GM18867 (cell line): Measurements from ENCODE around the gene RTN4.
"Not testable (repeated sequence)": the region's sequence is repeated elsewhere in the genome, so short reads cannot be mapped to it uniquely, and the experiment has no call there.

Experiments used
- ATAC-seq: cut with Tn5 transposase; IDR thresholded peaks from one replicate; pipeline ENCODE4 v1.9.1; 2021; ENCODE audit warnings: mild to moderate bottlenecking, moderate library complexity; ENCODE audit not compliant: unreplicated experiment

Gene RTN4

DNA sequence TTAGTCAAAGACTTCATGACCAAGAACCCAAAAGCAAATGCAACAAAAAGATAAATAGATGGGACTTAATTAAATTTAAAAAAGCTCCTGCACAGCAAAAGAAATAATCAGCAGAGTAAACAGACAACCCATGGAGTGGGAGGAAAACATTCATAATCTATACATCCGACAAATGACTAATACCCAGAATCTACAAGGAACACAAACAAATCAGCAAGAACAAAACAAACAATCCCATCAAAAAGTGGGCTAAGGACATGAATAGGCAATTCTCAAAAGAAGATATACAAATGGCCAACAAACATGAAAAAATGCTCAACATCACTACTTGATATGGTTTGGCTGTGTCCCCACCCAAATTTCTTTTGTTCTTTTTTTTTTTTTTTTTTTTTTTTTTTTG lies 25.8 kb upstream of the RTN4 start:
- not testable (repeated sequence) for ATAC-seq

GRCh38 chr2:55073000-55073983 lies 23.0 kb upstream of the RTN4 start:
- no peak for ATAC-seq

DNA sequence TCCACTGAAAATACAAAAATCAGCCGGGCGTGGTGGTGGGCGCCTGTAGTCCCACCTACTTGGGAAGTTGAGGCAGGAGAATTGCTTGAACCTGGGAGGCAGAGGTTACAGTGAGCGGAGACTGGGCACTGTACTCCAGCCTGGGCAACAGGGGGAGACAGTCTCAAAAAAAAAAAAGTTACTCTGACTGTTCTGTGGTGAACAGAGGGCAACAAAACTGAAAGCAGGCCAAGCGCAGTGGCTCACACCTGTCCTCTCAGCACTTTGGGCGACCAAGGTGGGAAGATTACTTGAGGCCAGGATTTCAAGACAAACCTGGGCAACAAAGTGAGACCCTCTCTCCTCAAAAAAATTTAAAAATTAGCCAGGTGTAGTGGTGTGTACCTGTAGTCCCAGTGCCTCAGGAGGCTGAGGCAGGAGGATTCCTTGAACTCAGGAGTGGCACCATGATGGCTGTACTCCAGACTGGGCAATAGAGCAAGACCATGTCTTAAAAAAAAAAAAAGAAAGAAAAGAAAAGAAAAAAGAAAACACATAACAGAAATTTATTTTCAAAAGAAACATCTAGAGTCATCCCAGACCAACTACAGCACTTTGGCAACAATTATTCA lies 13.6 kb upstream of the RTN4 start:
- peak; percentile 94 for ATAC-seq

DNA sequence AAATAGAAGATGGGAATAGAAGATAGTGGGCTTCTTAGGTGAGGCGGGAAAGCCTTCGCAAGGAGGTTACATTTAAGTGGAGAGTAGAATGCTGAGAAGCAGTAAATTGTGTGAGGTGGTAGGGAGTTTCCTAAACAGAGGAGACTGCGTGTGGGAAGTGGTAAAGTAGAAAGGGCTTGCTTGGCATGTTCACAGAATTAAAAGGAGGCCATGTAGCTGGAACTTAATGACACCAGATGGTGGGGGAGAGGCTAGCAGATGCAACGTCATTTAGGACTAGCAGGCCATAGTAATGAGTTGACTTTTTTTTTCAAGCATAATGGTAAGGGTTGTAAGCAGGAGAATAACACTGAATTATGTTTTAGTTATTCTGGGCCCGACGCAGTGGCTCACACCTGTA lies 13.0 kb upstream of the RTN4 start:
- ATAC-seq: no peak

DNA sequence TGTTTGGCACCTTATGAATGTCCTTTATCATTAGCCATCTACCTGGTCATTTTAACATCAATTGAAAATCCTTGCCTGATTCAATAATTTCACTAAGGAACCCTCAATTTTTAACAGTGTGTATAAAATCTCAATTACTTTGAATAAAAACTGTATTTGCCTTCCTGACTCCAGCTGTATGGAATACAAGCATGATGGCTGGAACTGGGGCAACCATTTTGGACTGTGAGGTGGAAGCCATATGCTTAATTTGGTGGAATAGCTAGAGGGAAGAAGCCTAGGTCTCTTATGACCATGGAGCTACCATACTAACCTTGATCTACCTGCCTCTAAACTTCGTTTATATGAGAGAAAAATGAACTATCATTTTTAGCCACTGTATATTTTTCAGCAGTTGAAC lies 12.5 kb upstream of the RTN4 start:
- no peak for ATAC-seq

- ATAC-seq: no peak
These were observed 11.5 kb upstream of the RTN4 start for GRCh38 chr2:55061523-55062344.

DNA sequence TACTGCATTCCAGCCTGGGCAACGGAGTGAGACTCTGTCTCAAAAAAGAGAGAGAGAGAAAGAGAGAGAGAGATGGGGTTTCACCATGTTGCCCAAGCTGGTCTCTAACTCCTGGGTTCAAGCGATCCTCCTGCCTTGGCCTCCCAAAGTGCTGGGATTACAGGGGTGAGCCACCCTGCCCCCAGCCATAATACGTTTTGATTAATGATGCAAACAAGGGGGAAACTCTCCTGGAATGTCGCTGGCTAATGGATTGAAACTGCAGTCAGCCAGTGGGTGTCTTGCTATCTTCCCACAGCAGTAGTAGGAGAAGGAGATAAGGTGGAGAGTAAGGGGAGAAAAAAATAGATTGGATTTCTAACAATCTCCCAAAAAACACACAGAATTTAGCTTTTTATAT lies 9.5 kb upstream of the RTN4 start:
- ATAC-seq: no peak

GRCh38 chr2:55057474-55057873 lies 7.2 kb upstream of the RTN4 start:
- no peak for ATAC-seq

DNA sequence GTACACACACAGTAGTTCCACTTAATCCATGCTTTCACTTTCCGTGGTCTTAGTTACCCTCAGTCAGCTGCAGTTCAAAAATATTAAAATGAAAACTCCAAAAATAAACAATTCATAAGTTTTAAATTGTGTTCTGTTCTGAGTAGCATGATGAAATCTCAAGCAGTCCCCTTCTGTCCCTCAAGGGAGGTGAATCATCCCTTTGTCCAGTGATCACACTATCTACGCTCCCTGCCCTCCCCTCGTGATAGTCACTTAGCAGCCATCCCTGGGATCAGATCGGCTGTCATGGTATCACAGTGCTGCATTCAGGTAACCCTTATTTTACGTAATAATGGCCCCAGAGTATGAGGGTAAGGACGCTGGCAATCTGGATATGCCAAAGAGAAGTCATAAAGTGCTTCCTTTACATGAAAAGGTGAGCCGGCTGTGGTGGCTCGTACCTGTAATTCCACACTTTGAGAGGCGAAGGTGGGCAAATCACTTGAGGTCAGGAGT lies 5.8 kb upstream of the RTN4 start:
- no peak for ATAC-seq

DNA sequence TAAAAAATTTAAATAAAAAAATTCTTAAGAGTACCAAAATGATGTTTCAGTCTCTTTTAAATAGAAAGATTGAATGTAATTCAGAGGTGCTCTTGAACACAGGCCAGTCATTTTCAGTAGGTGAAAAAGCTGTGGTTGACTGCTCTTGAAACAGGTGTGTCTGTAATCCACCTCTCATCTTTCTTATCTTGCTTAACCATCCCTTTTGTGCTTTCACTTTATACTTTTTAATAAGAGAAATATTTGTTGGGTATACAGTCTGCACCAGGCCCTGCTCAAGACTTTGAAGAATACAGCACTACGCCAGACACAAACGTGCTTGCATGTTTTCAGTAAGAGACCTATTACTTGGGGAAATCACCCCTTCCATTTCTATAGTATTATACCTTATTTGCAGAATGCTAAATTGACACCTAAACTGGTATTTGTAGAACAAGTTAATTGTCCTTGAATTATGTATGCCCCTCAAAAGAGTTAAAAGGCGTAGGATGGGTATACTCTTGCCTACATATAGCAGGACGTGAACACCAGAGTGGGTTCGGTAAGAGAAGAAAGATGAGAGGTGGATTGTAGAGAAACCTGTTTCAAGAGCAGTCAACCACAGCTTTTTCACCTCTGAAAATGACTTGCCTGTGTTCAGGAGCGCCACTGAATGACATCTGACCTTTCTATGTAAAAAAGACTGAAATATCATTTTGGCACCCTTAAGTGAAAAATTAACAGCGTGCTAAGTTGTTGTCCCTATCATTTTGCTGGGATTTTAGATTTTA lies 4.0 kb upstream of the RTN4 start:
- peak; percentile 25 for ATAC-seq

- ATAC-seq: not testable (repeated sequence)
These were observed 3.0 kb upstream of the RTN4 start for GRCh38 chr2:55053225-55053624.

GRCh38 chr2:55052129-55053061 lies 2.1 kb upstream of the RTN4 start:
- no peak for ATAC-seq

- no peak for ATAC-seq
These were observed 995 bp upstream of the RTN4 start for GRCh38 chr2:55051026-55051866.

GRCh38 chr2:55049821-55050099 lies 491 bp downstream of the RTN4 start:
- ATAC-seq: no peak

DNA sequence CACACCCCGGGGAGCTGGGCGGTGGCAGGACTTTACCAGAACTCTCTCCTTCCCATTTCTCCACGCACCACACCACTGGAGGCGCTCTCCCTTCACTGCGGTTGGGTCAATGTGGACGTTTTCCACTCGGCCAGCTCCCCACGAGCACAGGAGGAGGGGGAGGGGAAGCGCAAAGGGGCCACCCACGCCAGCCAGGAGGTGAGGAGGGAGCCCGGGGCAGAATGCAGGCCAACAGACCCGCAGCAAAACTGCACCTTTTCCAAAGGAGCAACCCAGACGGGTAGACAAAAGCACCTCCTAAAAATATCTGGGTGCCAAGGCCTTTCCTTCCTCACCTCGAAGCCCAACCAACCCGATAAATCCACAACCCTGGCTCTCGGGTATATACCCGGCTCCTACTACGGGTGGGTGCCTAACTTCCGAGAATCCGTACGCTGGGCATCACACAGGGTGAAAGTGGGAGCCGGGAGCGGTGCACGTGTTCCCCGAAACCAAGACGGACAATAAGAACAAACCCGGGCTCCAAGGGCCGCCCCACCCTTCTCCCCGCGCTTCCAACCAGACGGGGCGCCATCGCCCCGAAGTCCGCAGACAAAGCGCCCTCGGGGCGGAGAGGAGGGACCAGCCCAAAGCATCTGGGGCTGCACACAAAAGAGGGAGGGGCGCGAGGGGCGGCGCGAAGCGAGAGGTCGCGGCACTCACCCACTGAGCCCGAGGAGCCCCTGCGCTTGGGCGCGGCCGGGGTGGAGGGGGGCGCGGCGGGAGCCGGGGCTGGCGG lies 1.0 kb downstream of the RTN4 start:
- ATAC-seq: no peak

- ATAC-seq: no peak
These were observed 1.7 kb downstream of the RTN4 start for GRCh38 chr2:55048508-55049042.

GRCh38 chr2:55047677-55048299 lies 2.5 kb downstream of the RTN4 start:
- ATAC-seq: no peak
